Prostate gland (tissue), 2 donors: ENCODE results near the gene NDC80.

ENCODE experiments used
- CTCF ChIP-seq, 4 experiments: fragments of 200-600 bp in 2 of 4; fragments of 450-650 bp in 2 of 4; sonication (generic) in 2 of 4; IDR thresholded peaks; 1 replicate in 3 of 4; 2 replicates in 1 of 4; pipeline ENCODE4 v1.5.1; 2016 to 2019; ENCODE audit warnings: antibody characterized with exemption in 4 of 4, mild to moderate bottlenecking in 2 of 4, moderate library complexity in 2 of 4
- POLR2A ChIP-seq: fragments of 450-650 bp; IDR thresholded peaks from one replicate; pipeline ENCODE4 v1.6.1; 2016; ENCODE audit warnings: antibody characterized with exemption, mild to moderate bottlenecking
- POLR2AphosphoS5 ChIP-seq: sonication (generic); formaldehyde crosslinking; IDR thresholded peaks from one replicate; pipeline ENCODE4 v1.6.1; 2017; ENCODE audit warnings: antibody characterized with exemption

DNA sequence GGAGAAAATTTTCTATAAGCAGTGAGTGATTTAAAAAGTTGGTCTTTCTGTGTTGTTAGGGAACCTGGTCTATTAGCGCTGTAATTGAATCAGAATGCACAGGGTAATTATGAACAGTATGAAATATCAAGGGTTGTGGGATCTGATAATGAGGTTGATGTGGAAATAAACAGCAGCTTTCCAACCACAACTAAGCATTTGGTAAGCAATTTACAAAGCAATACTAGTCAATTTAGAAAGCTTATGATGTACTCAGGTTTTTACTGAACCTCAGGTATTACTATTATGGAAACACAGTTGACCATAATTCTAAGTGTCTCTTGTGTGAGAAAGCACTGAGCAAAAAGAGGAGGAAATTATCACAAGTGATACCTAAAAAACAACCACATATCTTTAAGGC, 73.2 kb downstream of the NDC80 start:
- no peak for TF ChIP-seq POLR2A
- no peak for TF ChIP-seq CTCF (IDR thresholded peaks at IDR 0.05)
- TF ChIP-seq POLR2AphosphoS5: no peak
